HG02885 (cell line): ENCODE measurements around the gene COX7B.
"Not testable (repeated sequence)": the region's sequence is repeated elsewhere in the genome, so short reads cannot be mapped to it uniquely, and the experiment has no call there.

Experiments used
- ATAC-seq: cut with Tn5 transposase; IDR thresholded peaks from one replicate; pipeline ENCODE4 v1.9.1; 2021; ENCODE audit warnings: mild to moderate bottlenecking; ENCODE audit not compliant: unreplicated experiment, poor library complexity

COX7B gene, protein sequence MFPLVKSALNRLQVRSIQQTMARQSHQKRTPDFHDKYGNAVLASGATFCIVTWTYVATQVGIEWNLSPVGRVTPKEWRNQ

GRCh38 chrX:77899081-77899828, at the start of gene COX7B:
Gene COX7B (plus strand): TSS chrX:77899468. CDS start chrX:77899554, 86 bp downstream.
- peak; percentile 61 for ATAC-seq

- ATAC-seq: no peak
These were observed 23.9 kb upstream of the COX7B start for GRCh38 chrX:77875372-77875771.

DNA sequence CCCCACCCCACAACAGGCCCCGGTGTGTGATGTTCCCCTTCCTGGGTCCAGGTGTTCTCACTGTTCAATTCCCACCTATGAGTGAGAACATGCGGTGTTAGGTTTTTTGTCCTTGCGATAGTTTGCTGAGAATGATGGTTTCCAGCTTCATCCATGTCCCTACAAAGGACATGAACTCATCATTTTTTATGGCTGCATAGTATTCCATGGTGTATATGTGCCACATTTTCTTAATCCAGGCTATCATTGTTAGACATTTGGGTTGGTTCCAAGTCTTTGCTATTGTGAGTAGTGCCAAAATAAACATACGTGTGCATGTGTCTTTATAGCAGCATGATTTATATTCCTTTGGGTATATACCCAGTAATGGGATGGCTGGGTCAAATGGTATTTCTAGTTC, 17.9 kb upstream of the COX7B start:
- ATAC-seq: not testable (repeated sequence)

DNA sequence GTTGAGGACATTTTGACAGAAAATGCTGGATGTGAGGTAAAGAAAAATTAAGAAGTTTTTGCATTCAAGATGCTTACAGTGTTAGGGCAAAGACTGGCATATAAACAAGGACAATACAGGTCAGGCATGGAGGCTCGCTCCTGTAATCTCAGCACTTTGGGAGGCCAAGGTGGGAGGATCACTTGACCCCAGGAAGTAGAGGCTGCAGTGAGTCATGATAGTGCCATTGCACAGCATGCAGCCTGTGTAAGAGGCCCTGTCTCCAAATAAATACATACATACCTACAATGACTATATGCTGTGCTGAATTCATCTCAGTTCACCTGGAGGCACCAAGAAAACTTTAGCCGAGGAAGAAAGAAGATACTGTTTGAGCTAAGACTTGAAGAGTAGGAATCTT, 6.4 kb upstream of the COX7B start:
- no peak for ATAC-seq

DNA sequence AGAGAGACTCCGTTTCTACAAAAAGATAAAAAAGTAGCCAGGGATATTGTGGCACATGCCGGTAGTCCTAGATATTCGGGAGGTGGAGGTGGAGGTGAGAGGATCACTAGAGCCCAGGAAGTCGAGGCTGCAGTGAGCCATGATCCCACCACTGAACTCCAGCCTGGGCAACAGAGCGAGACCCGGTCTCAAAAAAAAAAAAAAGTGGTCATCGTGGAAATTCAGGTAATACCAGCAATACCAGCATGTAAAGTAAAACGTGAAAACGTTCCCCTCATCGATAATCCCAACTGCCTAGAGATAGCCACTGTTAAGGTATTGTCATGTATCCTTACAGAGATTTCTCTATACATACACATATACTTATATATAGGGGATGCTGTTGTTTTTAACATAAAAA, 5.6 kb upstream of the COX7B start:
- ATAC-seq: no peak

DNA sequence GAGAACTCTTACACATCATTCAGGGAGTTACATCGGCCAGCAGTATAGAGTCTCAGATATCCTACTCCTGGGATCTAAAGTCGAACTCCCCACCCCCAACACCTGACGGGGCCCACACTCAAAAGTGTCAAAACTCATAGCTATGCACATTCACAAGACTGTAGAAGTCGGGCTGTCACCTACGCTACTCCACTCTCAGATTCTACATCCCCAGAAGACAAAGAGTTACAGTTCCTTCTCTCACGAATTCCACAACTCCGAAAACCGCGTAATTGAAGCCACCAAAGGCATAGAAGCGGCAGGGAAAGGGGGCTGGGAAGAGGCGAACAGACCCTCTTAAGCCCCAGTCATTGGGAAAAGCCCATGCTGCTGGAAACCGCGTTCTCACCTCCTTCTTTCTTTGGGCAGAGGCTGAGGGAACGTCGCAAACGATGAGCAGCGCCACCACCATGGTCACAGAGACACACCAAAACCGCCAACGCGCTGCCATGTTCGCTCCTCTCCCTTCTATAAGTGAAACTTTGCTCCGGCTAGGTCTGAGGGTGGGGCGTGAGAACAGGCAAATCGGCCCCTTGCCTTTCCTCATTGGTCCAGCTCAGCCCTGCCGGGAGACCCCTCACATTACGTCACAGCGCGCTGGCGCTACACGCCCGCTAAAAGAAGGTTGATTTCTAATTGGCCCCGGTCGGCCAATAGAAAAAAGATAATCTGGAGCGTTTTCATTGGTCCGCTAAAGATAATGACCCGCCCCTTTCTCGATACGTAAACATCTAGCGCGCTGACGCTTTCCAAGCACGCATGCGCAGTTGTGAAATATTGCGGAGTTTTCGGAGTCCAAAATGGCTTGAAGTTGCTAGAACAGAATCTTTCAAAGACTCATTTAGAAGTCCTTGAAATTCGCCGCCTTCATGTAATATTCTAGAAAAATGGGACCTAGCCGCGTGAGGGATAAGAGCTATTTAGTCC, 4.1 kb upstream of the COX7B start, which contains the start of gene MAGT1:
Gene MAGT1, minus strand, starts transcription at position 515 of the 966 bp plus-strand sequence. Its CDS starts 25 bp downstream, at position 490.
- ATAC-seq: peak; percentile 90

DNA sequence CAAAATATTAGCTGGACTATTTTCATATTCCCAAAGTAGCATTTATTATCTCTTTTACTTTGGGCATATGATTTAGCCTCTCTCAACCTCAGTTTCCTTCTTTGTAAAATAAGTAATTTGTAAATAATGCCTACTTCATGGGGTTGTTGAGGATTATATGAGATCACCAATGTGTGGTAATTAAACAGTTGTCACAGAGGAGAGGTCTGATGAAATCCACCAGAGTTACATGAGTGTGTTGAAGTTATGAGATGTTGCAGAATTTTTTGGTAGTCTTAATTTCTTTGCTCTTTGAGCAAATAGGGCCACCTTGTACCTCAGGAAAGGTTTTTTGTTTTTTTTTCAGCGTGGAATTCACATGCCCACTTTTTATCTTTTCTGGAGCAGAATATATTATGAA, 1.4 kb downstream of the COX7B start:
- no peak for ATAC-seq

GRCh38 chrX:77901506-77901905, 2.2 kb downstream of the COX7B start:
- ATAC-seq: no peak

- peak; percentile 95 for ATAC-seq
These were observed 11.0 kb downstream of the COX7B start, which contains the start of gene ATP7A for GRCh38 chrX:77910108-77910840. Gene ATP7A (plus strand): TSS chrX:77910693. CDS start chrX:77971642, 60,949 bp downstream.

DNA sequence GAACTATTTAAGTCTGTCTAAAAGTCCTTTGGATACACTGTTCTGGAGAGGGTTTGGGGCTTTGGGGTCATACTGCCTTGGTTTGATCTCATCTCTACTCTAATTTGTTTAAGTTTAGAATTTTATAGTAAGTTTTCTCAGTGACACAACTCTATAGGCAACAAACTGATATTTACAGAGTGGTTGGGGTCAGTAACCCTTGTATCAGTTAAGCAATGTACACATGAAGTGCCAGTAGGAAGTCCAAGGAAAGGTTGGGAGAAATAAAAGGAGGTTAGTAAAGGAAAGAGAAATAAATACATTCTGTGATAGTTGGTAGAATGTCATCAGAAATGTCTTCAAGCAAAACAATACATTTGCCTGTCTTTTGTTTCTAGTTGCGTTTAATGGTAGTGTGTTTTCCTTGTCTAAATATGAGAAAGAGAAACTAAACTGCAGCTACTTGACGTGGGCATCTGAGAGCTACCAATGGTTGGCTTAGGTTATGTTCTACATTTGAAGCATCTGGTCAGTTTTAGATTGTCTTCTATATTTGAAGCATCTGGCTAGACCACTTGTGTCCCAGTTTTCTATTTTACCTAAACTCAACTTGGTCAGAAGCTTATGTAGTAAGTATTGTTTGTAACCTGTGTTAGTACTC, 18.1 kb downstream of the COX7B start:
- peak; percentile 65 for ATAC-seq

GRCh38 chrX:77918568-77918967, 19.3 kb downstream of the COX7B start:
- no peak for ATAC-seq

DNA sequence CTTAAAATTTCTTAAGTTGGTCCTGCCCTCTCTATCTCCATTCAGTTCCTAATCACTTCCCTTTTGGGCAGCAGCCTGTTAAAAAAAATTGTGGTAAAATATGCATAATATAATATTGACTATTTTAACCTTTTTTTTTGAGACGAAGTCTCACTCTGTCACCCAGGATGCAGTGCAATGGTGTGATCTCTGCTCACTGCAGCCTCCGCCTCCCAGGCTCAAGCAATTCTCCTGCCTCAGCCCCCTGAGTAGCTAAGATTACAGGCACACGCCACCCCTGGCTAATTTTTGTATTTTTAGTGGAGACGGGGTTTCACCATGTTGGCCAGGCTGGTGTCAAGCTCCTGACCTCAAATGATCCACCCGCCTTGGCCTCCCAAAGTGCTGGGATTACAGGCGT, 20.1 kb downstream of the COX7B start:
- ATAC-seq: not testable (repeated sequence)

GRCh38 chrX:77922787-77923186, 23.5 kb downstream of the COX7B start:
- no peak for ATAC-seq

GRCh38 chrX:77924320-77924859, 25.1 kb downstream of the COX7B start:
- no peak for ATAC-seq

DNA sequence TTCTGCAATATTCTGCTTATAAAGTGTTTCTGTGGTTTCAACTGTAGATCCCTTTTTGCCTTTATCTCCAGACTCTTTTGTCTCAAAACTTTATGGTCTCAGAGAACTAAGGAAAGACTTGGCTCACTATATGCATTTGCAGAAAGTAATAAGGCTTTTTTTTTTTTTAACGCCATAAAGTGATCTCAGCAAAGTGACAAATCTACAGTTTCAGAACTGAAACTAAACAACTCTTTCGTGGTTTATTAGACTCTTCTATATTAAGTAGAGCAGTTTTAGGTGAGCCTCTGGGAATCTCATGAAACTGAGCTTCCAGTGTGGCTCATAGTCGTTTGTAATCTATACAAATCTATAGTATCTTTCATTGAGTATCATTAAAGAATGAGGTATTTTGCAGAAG, 26.5 kb downstream of the COX7B start:
- ATAC-seq: no peak

- ATAC-seq: no peak
These were observed 31.3 kb downstream of the COX7B start for GRCh38 chrX:77930581-77930980.

GRCh38 chrX:77935886-77936285, 36.6 kb downstream of the COX7B start:
- no peak for ATAC-seq

DNA sequence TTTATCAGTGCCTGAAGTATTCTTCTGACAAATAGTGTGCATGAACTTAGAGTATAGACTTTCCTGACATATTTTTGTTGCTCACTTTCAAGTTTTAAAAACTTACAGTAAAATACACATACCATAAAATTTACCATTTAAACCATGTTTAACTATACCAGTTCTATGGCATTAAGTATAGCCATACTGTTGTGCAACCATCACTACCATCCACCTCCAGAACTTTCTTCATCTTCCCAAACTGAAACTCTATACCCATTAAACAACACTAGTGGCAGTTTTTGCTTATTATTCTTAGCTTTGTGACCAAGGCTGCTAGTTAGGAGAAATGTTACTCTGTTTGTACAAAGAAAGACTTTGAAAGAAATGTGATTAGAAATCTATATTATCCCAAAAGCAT, 37.0 kb downstream of the COX7B start:
- no peak for ATAC-seq

DNA sequence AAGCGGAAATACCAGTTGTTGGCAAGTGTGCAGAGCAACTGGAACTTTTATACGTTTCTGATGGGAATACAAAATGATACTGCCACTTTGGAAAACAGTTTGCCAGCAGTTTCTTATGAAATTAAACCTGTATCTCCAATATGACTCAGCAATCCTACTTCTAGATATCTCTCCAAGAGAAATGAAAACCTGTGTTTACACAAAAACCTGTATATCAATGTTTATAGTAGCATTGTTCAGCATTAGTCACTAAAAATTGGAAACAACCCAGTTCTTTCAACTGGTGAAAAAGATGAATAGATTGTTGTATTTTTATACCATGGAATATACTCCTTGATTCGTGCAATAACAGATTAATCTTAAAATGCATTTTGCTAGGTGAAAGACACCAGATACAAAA, 38.0 kb downstream of the COX7B start:
- ATAC-seq: no peak
